GM18907 (cell line): ENCODE results near the gene FN1.

Experiments
- ATAC-seq: cut with Tn5 transposase; IDR thresholded peaks from one replicate; pipeline ENCODE4 v1.9.1; 2021; ENCODE audit warnings: mild to moderate bottlenecking, moderate library complexity; ENCODE audit not compliant: unreplicated experiment

Gene FN1

GRCh38 chr2:215388002-215388728 is 47.7 kb downstream of the FN1 start:
- ATAC-seq: no peak

- no peak for ATAC-seq
These were observed 49.3 kb downstream of the FN1 start for GRCh38 chr2:215386566-215386965.

- ATAC-seq: no peak
These were observed 51.2 kb downstream of the FN1 start for GRCh38 chr2:215384710-215385109.

DNA sequence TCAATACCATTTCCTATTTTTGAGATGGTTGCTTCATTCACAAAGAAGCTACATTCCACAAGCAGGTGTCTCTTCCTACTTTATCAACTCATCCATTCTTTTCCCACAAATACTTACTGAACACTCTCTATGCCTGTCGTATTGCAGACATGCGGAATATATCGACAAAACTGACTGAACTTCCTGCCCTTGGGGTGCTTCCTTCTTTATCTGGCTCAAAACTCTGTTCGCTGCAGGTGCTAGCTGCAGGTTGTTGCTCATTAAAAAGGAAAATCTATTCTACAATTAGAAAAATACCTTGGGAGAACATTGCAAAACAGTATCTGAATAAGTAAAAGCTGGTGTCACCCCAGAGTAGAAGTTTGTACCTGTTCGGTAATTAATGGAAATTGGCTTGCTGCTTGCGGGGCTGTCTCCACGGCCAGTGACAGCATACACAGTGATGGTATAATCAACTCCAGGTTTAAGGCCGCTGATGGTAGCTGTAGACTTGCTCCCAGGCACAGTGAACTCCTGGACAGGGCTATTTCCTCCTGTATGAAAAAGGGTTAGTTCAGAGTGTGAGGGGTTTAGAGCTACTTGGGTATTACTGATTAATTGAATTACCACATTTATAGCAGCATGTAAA is 52.1 kb downstream of the FN1 start:
- ATAC-seq: no peak

DNA sequence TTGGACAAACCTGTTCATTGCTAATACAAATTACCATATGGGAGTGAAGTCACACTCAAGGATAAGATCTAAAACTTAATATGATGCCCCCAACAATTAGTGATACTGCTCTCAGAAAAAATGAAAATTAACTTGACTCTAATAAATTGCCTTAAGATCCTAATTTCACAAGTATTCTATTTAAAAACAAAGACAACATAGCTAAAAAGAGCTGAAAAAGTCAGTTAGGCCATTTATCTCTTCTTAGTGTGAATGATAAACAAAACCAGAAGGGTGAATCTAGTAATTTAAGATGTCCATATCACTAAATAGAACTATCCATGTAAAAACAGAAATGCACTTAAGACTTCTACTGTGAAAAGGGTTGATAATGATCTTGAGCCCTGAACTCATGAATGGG is 53.4 kb downstream of the FN1 start:
- ATAC-seq: no peak

DNA sequence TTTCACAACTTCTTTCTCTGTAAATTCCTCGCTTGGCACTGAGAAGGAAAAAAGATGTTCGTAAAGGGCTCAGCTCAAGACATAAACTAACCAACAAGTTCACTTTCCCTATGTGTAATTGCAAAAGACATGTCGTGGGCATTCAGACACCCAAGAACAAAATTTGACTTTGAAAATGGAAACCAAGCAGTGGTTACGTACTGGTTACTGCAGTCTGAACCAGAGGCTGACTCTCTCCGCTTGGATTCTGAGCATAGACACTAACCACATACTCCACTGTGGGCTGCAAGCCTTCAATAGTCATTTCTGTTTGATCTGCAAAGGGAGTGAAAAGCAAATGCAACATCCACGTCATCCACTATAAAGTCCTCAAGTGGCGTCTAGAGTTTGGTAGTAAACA is 53.9 kb downstream of the FN1 start:
- ATAC-seq: no peak

GRCh38 chr2:215380699-215381098 is 55.2 kb downstream of the FN1 start:
- no peak for ATAC-seq

- ATAC-seq: no peak
These were observed 55.9 kb downstream of the FN1 start for GRCh38 chr2:215379948-215380347.

GRCh38 chr2:215379039-215379438 is 56.8 kb downstream of the FN1 start:
- ATAC-seq: no peak

- no peak for ATAC-seq
These were observed 57.8 kb downstream of the FN1 start for GRCh38 chr2:215378045-215378444.

- ATAC-seq: no peak
These were observed 58.6 kb downstream of the FN1 start for GRCh38 chr2:215377283-215377682.

GRCh38 chr2:215376103-215376780 is 59.6 kb downstream of the FN1 start:
- ATAC-seq: no peak

GRCh38 chr2:215375467-215375830 is 60.4 kb downstream of the FN1 start:
- ATAC-seq: no peak

- no peak for ATAC-seq
These were observed 61.0 kb downstream of the FN1 start for GRCh38 chr2:215374642-215375466.

DNA sequence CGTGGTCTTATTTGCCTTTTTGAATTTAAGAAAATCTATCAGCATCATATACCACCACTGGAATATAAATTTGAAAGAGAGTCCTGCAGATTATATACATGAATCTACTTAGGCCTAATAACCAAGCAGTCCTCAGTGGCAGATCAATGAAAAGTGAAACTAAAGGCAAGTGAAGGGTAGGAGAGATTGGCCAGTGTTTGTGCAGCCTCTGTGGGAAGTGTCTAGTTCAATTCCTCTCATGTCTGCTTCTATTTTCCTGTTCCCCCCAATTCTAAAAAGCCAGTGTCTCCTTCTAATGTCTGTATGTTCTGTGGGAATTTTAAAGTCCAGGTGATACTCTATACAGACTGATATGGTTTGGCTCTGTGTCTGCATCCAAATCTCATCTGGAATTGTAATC is 61.9 kb downstream of the FN1 start:
- ATAC-seq: no peak

DNA sequence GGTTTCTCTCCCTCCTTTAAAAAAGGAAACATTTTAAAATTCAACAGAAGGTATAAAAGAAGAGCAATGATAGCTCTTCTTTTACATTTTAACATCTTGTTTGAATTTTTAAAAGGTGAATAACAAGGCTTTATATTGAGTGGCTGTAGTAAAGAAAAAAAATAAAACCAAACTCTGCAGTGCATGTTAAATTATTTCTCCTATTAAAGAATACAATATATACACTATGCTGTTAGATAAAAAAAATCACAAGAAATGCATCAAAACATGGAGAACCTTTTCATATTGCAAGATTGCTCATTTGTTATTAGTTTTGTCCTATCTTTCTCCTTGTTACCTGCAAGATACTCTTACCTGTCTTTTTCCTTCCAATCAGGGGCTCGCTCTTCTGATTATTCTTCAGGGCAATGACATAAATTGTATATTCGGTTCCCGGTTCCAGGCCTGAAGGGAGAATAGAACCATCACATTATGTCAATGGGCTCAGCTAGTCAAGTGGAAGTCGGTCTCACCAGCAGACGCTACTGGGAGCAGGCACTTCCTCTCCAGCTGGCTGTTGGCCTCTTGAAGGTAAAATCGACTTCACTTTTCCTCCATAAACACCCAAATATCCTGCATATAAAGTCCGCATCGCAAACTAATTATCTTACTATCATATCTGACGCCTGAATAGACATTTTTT is 62.8 kb downstream of the FN1 start:
- no peak for ATAC-seq

DNA sequence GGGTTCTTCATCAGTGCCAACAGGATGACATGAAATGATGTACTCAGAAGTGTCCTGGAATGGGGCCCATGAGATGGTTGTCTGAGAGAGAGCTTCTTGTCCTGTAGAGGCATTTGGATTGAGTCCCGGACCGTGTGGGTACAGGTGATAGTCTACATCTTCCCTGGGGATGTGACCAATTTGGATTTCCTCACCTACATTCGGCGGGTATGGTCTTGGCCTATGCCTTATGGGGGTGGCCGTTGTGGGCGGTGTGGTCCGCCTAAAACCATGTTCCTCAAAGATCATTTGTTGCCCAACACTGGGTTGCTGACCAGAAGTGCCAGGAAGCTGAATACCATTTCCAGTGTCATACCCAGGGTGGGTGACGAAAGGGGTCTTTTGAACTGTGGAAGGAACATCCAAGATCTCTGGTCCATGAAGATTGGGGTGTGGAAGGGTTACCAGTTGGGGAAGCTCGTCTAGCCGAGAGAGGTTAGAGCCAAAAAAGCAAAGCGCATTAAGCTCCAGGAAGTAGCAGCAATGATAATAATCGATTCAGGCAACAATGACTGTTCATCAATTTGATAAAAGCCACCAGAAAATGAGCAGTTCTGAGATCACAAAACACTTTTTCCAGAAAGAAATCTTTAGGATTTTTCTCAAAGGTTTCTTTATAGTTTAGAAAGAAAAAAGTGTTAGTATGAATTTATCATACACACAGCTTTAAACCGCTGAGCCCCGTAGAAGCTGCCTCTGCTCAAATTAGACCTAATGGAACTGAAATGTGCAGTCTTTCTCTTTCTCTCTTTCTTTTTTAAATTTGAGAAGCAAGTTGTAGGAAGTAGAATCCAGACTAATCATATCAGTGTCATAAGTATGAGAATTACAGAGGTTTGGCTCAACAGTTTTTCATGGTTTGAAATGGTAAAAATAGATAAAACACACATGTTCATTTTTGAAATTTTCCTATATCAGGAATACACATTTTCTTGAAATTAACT is 63.7 kb downstream of the FN1 start:
- no peak for ATAC-seq

DNA sequence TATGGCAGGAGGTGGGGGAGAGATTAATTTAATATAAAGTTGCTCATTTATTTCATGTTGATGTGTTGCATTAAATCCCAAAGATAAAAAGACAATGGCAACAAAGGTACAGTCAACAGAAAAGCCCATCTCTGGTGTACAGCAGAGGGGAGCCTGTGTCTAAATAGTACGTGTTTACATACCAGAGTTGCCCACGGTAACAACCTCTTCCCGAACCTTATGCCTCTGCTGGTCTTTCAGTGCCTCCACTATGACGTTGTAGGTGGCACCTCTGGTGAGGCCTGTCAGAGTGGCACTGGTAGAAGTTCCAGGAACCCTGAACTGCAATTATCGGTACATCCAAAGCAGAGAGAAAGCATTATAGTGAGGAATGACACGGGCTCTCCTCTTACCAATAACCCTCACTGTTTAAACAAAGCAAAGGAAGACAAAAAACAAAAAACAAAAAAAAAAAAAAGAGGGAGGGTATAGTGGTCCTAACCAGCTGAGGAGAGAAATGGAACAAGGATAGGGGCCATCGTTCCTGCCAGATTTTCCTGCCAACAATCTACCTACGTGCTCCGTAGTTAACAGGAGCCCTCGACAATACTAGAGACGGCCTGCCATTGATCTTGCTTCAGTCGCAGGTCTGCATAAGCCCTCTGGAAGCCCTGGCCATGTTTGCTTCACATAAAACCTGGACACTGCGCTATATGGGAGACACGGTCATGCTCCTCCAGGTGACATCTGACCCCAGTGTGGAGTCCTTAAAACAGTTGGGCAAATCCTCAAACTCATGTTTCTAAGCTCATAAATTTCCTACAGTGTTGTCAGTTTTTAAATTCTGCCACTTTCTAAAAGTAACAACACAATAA is 65.5 kb downstream of the FN1 start:
- ATAC-seq: no peak
